ENCODE measurements around the gene TTC38. TPM values are rescaled to one million over a fixed set of nuclear protein-coding genes. Genes with fewer than 3 reads are reported as not detected.
"Not testable (repeated sequence)": the region's sequence is repeated elsewhere in the genome, so short reads cannot be mapped to it uniquely, and the experiment has no call there.

The TTC38 gene
- total and polyA plus RNA-seq, 2 donors: 24.7 to 32.6 TPM

DNA sequence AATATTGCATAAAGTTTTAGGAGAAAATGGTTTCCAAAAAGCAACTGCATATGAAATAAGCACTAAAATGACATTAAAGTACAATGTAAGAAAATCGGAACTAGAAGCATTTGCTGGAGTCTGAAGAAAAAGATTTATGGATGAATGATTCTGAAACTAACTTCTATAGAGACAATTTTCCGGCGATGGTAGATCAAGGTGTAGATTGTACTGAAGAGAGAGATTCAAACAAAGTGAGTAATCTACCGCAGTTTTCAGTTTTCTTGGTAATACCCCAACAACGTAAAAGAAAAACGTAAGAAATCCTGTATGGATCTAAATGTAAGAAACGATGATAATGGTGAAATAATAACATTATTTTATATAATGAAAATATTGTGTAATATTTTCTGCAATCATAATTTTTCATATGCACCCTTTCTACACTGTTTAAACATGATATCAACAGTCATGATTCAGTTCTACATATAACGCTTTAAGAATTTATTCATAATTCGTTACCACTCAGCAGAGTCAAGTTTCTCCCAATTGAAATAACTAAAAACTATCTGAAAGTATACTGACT is 15.9 kb upstream of the TTC38 start:
- Histone ChIP-seq H3K4me1 (ENCODE audit: insufficient read depth) (no peaks in the 10 kb centered on the region), H3K36me3 (ENCODE audit: insufficient read depth) (no peaks in the 10 kb centered on the region), H3K4me3 (ENCODE audit: low read depth, low read length) (no peak overlapping the region), H3K27ac (ENCODE audit: low read depth) (no peak overlapping the region)
- 87% methylated on average over 9 of the region's 9 CpGs for WGBS
- no peak for DNase-seq (ENCODE audit: extremely low spot score)

- Histone ChIP-seq H3K4me3 (ENCODE audit: low read depth, low read length) (no peak overlapping the region), H3K4me1 (ENCODE audit: insufficient read depth) (no peaks in the 10 kb centered on the region), H3K27ac (ENCODE audit: low read depth) (no peak overlapping the region), H3K36me3 (ENCODE audit: insufficient read depth) (no peaks in the 10 kb centered on the region)
- no peak for DNase-seq (ENCODE audit: extremely low spot score)
- 56% methylated on average over 8 of the region's 8 CpGs for WGBS
These were observed 11.3 kb upstream of the TTC38 start for GRCh38 chr22:46256358-46256958.

DNA sequence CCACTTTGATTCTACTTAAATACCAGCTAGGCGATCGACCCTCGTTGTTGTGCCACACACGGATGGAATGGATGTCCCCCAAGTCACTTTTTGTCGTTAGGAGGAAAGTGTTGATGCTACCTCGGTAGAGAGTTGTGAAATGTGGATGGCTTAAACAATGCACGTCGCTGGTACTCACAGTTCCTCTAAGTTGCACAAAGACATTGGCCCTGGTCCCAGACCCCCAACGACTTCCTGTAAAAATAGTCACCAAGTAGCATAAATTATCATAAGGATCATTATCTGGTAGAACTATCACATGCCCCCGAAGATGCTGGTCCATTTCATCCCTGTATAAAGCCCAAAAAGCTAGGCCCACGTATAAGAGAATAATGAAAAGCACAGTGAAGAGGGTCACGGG is 8.4 kb upstream of the TTC38 start:
- DNase-seq (ENCODE audit: extremely low spot score): no peak
- H3K4me1 ChIP-seq (ENCODE audit: insufficient read depth): no peaks in the 10 kb centered on the region
- 74% methylated on average over 12 of the region's 12 CpGs for WGBS

GRCh38 chr22:46260038-46260437 is 7.8 kb upstream of the TTC38 start:
- Histone ChIP-seq H3K4me1 (ENCODE audit: insufficient read depth) (no peaks in the 10 kb centered on the region), H3K36me3 (ENCODE audit: insufficient read depth) (no peaks in the 10 kb centered on the region), H3K4me3 (ENCODE audit: low read depth, low read length) (no peak overlapping the region), H3K27ac (ENCODE audit: low read depth) (no peak overlapping the region)
- 78% methylated on average over 6 of the region's 6 CpGs for WGBS
- no peak for DNase-seq (ENCODE audit: extremely low spot score)

More for the DNA sequence above, 8.4 kb upstream of the TTC38 start:
- Histone ChIP-seq H3K4me3 (ENCODE audit: low read depth, low read length) (no peak overlapping the region), H3K27ac (ENCODE audit: low read depth) (no peak overlapping the region), H3K36me3 (ENCODE audit: insufficient read depth) (no peaks in the 10 kb centered on the region)

DNA sequence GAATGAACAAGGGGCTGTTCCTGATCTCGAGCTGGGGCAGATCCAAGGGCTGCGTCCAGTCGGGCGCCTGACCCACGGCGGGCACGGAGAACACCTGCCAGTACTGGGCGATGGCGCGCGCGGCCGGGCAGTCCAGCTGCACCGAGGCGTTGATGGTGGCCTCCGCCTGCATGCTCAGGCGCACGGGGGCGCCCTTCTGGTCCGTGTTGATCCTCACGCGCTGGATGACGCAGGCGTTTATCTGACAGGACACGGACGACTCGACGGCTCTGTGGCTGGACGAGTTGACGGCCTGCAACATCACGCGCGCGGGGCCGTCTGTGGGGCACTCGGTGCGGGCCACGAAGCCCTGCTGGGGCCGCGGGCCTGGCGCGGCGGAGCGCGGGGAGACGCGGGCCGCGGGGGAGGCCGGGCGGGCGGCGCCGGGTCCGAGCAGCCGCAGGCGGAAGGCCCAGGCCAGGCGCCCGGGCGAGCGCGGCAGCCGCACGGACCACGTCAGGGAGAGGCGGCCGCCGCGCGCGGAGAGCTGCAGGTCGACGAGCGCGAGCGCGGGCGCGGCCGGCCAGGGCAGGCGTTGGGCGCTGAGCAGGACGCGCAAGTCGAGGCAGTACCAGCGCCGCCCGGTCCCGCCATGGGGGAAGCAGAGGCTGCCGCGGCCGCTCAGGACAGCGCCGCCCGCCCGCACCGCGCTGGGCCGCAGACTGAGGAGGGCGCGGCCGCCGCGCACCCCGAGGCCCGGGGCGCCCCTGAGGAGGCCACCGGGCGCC is 5.2 kb upstream of the TTC38 start:
- no peaks in the 10 kb centered on the region for H3K4me1 ChIP-seq (ENCODE audit: insufficient read depth)
- H3K4me3 ChIP-seq (ENCODE audit: low read depth, low read length): peak overlapping the region; percentile 49
- H3K36me3 ChIP-seq (ENCODE audit: insufficient read depth): no peaks in the 10 kb centered on the region
- no peak for DNase-seq (ENCODE audit: extremely low spot score)
- WGBS: 6% methylated on average over 109 of the region's 109 CpGs
- no peak overlapping the region for H3K27ac ChIP-seq (ENCODE audit: low read depth)

- H3K36me3 ChIP-seq (ENCODE audit: insufficient read depth): no peaks in the 10 kb centered on the region
- H3K4me1 ChIP-seq (ENCODE audit: insufficient read depth): no peaks in the 10 kb centered on the region
- 37% methylated on average over 30 of the region's 30 CpGs for WGBS
- H3K27ac ChIP-seq (ENCODE audit: low read depth): no peak within 1 kb of the TSS
- H3K4me3 ChIP-seq (ENCODE audit: low read depth, low read length): peak within 1 kb of the TSS; percentile 49
- DNase-seq (ENCODE audit: extremely low spot score): no peak
These were observed 4.6 kb upstream of the TTC38 start, which contains the start of gene PKDREJ for GRCh38 chr22:46263216-46263590. Gene PKDREJ (minus strand): TSS chr22:46263343. CDS start chr22:46263322, 21 bp downstream.

DNA sequence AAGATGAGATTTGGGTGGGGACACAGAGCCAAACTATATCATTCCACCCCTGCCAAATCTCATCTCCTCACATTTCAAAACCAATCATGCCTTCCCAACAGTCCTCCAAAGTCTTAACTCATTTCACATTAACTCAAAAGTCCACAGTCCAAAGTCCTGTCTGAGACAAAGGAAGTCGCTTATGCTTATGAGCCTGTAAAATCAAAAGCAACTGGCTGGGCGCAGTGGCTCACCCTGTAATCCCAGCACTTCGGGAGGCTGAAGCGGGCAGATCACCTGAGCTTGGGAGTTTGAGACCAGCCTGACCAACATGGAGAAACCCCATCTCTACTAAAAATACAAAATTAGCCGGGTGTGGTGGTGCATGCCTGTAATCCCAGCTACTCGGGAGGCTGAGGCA is 3.3 kb upstream of the TTC38 start:
- not testable (repeated sequence) for H3K4me3 ChIP-seq (ENCODE audit: low read depth, low read length); DNase-seq (ENCODE audit: extremely low spot score); H3K36me3 ChIP-seq (ENCODE audit: insufficient read depth); H3K27ac ChIP-seq (ENCODE audit: low read depth); H3K4me1 ChIP-seq (ENCODE audit: insufficient read depth)
- 96% methylated on average over 6 of the region's 6 CpGs for WGBS

DNA sequence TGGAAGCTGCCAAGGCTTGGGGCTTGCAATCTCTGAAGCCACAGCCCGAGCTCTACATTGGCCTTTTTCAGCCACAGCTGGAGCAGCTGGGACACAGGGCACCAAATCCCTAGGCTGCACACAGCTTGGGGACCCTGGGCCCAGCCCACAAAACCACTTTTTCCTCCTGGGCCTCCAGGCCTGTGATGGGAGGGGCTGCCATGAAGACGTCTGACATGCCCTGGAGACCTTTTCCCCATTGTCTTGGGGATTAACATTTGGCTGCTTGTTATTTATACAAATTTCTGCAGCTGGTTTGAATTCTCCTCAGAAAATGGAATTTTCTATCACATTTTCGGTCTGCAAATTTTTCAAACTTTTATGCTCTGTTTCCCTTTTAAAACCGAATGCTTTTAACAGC is 2.2 kb upstream of the TTC38 start:
- H3K4me1 ChIP-seq (ENCODE audit: insufficient read depth); H3K36me3 ChIP-seq (ENCODE audit: insufficient read depth); H3K4me3 ChIP-seq (ENCODE audit: low read depth, low read length); DNase-seq (ENCODE audit: extremely low spot score); H3K27ac ChIP-seq (ENCODE audit: low read depth): not testable (repeated sequence)
- 92% methylated on average over 4 of the region's 4 CpGs for WGBS

DNA sequence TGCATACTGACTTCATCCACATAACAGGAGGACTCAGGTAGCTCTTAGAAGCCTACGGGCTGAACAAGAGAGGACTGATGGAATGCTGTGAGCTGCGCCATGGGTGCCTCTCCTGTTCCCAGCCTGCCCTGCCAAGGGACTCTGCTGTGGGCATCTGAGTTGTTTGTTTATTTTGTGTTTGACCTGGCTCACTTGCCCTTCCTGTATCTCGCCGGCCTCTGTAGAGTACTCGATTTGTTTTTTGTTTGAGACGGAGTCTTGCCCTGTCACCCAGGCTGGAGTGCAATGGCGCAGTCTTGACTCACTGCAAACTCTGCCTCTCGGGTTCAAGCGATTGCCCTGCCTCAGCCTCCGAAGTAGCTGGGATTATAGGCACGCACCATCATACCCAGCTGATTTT is 1.8 kb downstream of the TTC38 start:
- Histone ChIP-seq H3K4me1 (ENCODE audit: insufficient read depth) (no peaks in the 10 kb centered on the region), H3K4me3 (ENCODE audit: low read depth, low read length) (no peak overlapping the region), H3K27ac (ENCODE audit: low read depth) (no peak overlapping the region), H3K36me3 (ENCODE audit: insufficient read depth) (peaks cover 4% of the 10 kb centered on the region)
- no peak for DNase-seq (ENCODE audit: extremely low spot score)
- 82% methylated on average over 11 of the region's 11 CpGs for WGBS

- Histone ChIP-seq H3K4me1 (ENCODE audit: insufficient read depth) (no peaks in the 10 kb centered on the region), H3K27ac (ENCODE audit: low read depth) (no peak overlapping the region), H3K4me3 (ENCODE audit: low read depth, low read length) (no peak overlapping the region), H3K36me3 (ENCODE audit: insufficient read depth) (peaks cover 4% of the 10 kb centered on the region)
- WGBS: 96% methylated on average over 8 of the region's 8 CpGs
- no peak for DNase-seq (ENCODE audit: extremely low spot score)
These were observed 4.4 kb downstream of the TTC38 start for GRCh38 chr22:46272196-46272595.

DNA sequence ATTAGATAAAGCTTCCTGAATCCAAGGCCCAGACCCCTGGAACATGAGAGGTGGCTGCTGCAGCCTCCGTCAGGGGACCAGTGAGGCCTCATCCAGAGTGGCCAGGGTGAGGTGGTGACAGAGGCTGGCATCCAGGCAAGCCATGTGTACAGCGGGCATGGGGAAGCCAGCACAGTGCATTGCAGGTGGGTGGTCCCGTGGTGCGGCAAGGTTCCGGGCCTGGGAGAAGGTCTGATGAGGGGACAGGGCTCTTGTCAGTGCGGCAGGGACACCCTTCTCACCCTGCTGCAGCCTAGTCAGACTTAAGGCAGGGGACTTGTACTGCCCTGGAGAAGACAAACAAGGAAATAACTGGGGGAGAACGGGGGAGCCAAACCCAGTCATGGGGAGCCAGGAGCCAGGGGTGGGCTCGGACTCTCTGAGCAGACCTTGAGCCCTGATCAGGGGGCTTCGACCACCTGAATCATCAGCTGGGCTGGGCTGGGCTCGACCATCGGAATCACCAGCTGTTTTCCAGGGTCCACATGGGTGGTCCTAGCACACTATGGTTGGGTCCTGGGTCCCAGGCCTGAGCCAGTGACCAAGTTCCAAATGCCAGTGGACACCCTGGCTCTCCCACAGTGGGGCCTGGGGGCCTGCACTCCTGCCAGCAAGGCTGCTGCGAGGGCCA is 5.1 kb downstream of the TTC38 start:
- no peak for DNase-seq (ENCODE audit: extremely low spot score)
- Histone ChIP-seq H3K4me1 (ENCODE audit: insufficient read depth) (no peaks in the 10 kb centered on the region), H3K4me3 (ENCODE audit: low read depth, low read length) (no peak overlapping the region), H3K36me3 (ENCODE audit: insufficient read depth) (peaks cover 5% of the 10 kb centered on the region), H3K27ac (ENCODE audit: low read depth) (no peak overlapping the region)
- WGBS: 96% methylated on average over 12 of the region's 12 CpGs

GRCh38 chr22:46273432-46274148 is 5.8 kb downstream of the TTC38 start:
- no peak for DNase-seq (ENCODE audit: extremely low spot score)
- WGBS: 92% methylated on average over 12 of the region's 12 CpGs
- Histone ChIP-seq H3K27ac (ENCODE audit: low read depth) (no peak overlapping the region), H3K36me3 (ENCODE audit: insufficient read depth) (peaks cover 6% of the 10 kb centered on the region), H3K4me1 (ENCODE audit: insufficient read depth) (no peaks in the 10 kb centered on the region), H3K4me3 (ENCODE audit: low read depth, low read length) (no peak overlapping the region)

DNA sequence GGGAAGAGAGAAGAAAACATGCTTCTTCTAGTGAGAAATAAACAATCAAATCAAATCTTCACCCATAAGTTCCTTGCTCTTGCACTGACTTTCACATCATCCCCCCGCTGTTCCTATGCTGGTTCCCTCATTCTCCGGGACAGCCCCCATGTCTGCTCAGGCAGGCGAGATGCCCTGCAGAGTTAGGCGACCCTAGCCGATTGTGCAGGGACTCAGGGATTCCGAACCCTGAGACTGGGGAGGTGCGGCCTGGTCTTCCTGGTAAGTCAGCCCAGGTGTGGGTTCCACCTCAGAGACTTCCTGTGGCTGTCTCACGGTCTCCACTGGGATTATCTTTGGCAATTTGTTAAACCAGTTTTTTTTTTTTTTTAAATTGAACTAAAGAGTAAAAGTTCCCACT is 6.6 kb downstream of the TTC38 start:
- Histone ChIP-seq H3K27ac (ENCODE audit: low read depth) (no peak overlapping the region), H3K36me3 (ENCODE audit: insufficient read depth) (peaks cover 6% of the 10 kb centered on the region), H3K4me1 (ENCODE audit: insufficient read depth) (no peaks in the 10 kb centered on the region), H3K4me3 (ENCODE audit: low read depth, low read length) (no peak overlapping the region)
- no peak for DNase-seq (ENCODE audit: extremely low spot score)
- 96% methylated on average over 8 of the region's 8 CpGs for WGBS
